K562 (cell line): ENCODE results near the gene GPD1L. TPM values are rescaled to one million over a fixed set of nuclear protein-coding genes. Genes with fewer than 3 reads are reported as not detected.

Experiments used
- ATAC-seq: fragments of 200-7000 bp; cut with Tn5 transposase; 3 replicates; pipeline ENCODE4 v1.9.1; 2020; ENCODE audit warnings: moderate library complexity
- BruUV-seq: library from RNA; stranded (reverse); fragments of 400-500 nt; replicated peaks from 2 replicates; lab custom pipeline; 2021; lab: Mats Ljungman, UMichigan
- CTCF ChIA-PET: fragments of 300-600 bp; formaldehyde crosslinking; extraction: SDS; loops from one replicate; lab custom pipeline; 2021; ENCODE audit warnings: low intra/inter-chr PET ratio; lab: Yijun Ruan, JAX
- POLR2A ChIA-PET: fragments of 300-600, 350-650 bp; sonication (Branson Sonifier 250); formaldehyde crosslinking; extraction: SDS; loops from one replicate; lab custom pipeline; 2021; ENCODE audit warnings: antibody characterized with exemption, inconsistent platforms; lab: Yijun Ruan, JAX
- DNase-seq, 4 experiments: peaks; one replicate each; pipeline versions ENCODE4 v3.0.0 to v3.0.0-alpha.2; 2011 to 2018; ENCODE audit warnings: low spot score in 3 of 4, mixed read lengths in 3 of 4; ENCODE audit errors: extremely low read depth in 1 of 4
- FAIRE-seq: peaks from 2 replicates; lab custom pipeline; 2011; peaks lifted over from hg19 to GRCh38; lab: Jason Lieb, UNC
- H2AFZ ChIP-seq: 2 replicates; pipeline ENCODE4 v1.6.0; 2011; ENCODE audit warnings: low read depth, low read length, control low read depth, inconsistent platforms
- H3K27ac ChIP-seq: fragments of 200-600 bp; 3 replicates; pipeline ENCODE4 v1.8.0; 2011; ENCODE audit warnings: low read depth, mild to moderate bottlenecking, control low read depth, inconsistent platforms, low read length, moderate library complexity, mixed read lengths; ENCODE audit errors: extremely low read depth
- H3K27me3 ChIP-seq, 2 experiments: fragments of 300-600 bp in 1 of 2; 2 replicates in 1 of 2; 3 replicates in 1 of 2; pipeline versions ENCODE4 v1.6.0 to v1.8.0; 2011; ENCODE audit warnings: inconsistent platforms in 2 of 2, low read length in 2 of 2, mild to moderate bottlenecking in 1 of 2, mixed read lengths in 1 of 2, moderate library complexity in 1 of 2; ENCODE audit not compliant: control insufficient read depth in 2 of 2, insufficient read depth in 2 of 2
- H3K36me3 ChIP-seq: fragments of 300-600 bp; 3 replicates; pipeline ENCODE4 v1.8.0; 2011; ENCODE audit warnings: mild to moderate bottlenecking, low read length, inconsistent platforms; ENCODE audit not compliant: control insufficient read depth, insufficient read depth
- H3K4me1 ChIP-seq, 2 experiments: fragments of 200-600 bp in 1 of 2; replicated peaks in 1 of 2; 2 replicates in 1 of 2; 3 replicates in 1 of 2; pipeline versions ENCODE4 v1.5.1 to v1.8.0; 2011; ENCODE audit warnings: inconsistent platforms in 2 of 2, low read length in 2 of 2, mild to moderate bottlenecking in 1 of 2, mixed read lengths in 1 of 2, moderate library complexity in 1 of 2; ENCODE audit not compliant: control insufficient read depth in 2 of 2, insufficient read depth in 2 of 2
- H3K4me2 ChIP-seq: 2 replicates; pipeline ENCODE4 v1.6.1; 2011; ENCODE audit warnings: low read length, control low read depth, inconsistent platforms, mixed read lengths; ENCODE audit not compliant: insufficient read depth
- H3K4me3 ChIP-seq: fragments of 200-600 bp; sonication (generic), shearing (Covaris generic); 2 replicates; pipeline ENCODE4 v1.5.1; 2016; ENCODE audit warnings: control low read depth, inconsistent platforms
- H3K79me2 ChIP-seq: fragments of 200-600 bp; 3 replicates; pipeline ENCODE4 v1.8.0; 2011; ENCODE audit warnings: low read length, inconsistent platforms; ENCODE audit not compliant: control insufficient read depth, insufficient read depth
- H3K9ac ChIP-seq, 2 experiments: 2 replicates each; pipeline versions ENCODE4 v1.6.0 to v1.6.1; 2011; ENCODE audit warnings: low read depth in 2 of 2, low read length in 2 of 2, control low read depth in 1 of 2, inconsistent platforms in 1 of 2, mild to moderate bottlenecking in 1 of 2, mixed read lengths in 1 of 2; ENCODE audit not compliant: insufficient read depth in 1 of 2
- H3K9me1 ChIP-seq: one replicate; pipeline ENCODE4 v1.6.0; 2011; ENCODE audit warnings: inconsistent platforms, mild to moderate bottlenecking, low read length, moderate library complexity; ENCODE audit not compliant: control insufficient read depth, insufficient read depth
- H3K9me3 ChIP-seq: replicated peaks from 2 replicates; pipeline ENCODE4 v1.5.1; 2011; ENCODE audit warnings: low read depth, low read length, inconsistent platforms; ENCODE audit not compliant: control insufficient read depth, insufficient read depth
- H4K20me1 ChIP-seq: replicated peaks from 2 replicates; pipeline ENCODE4 v1.6.1; 2011; ENCODE audit warnings: low read length, inconsistent platforms, mixed read lengths; ENCODE audit not compliant: control insufficient read depth, insufficient read depth
- CBX5 ChIP-seq: IDR thresholded peaks from 2 replicates; pipeline ENCODE4 v1.6.1; 2014; ENCODE audit warnings: low read depth, borderline replicate concordance
- HDGF ChIP-seq: fragments of 450-650 bp; IDR thresholded peaks from 2 replicates; pipeline ENCODE4 v1.6.1; 2016
- HNRNPUL1 ChIP-seq: fragments of 200-400 bp; formaldehyde crosslinking; IDR thresholded peaks from 2 replicates; pipeline ENCODE4 v1.6.1; 2017; ENCODE audit warnings: low read length
- ILK ChIP-seq: fragments of 450-650 bp; IDR thresholded peaks from 2 replicates; pipeline ENCODE4 v1.6.1; 2016; ENCODE audit warnings: missing genetic modification characterization, low read depth, mild to moderate bottlenecking, missing compliant biosample characterization, moderate library complexity, borderline replicate concordance
- MAFG ChIP-seq: fragments of 450-650 bp; conservative IDR thresholded peaks from 2 replicates; pipeline ENCODE4 v1.6.1; 2016; ENCODE audit warnings: missing genetic modification characterization, missing compliant biosample characterization
- RBM39 ChIP-seq: fragments of 200-400 bp; formaldehyde crosslinking; optimal IDR thresholded peaks from 2 replicates; pipeline ENCODE3; 2018; ENCODE audit warnings: low read depth, low read length
- SP2 ChIP-seq: IDR thresholded peaks from 2 replicates; pipeline ENCODE4 v1.6.1; 2011; ENCODE audit warnings: mild to moderate bottlenecking, low read depth, low read length, moderate library complexity; ENCODE audit not compliant: poor library complexity, severe bottlenecking; ENCODE audit errors: extremely low read depth
- ZNF263 ChIP-seq: sonication (generic); formaldehyde crosslinking; IDR thresholded peaks from 2 replicates; pipeline ENCODE4 v1.8.0; 2022; ENCODE audit warnings: mild to moderate bottlenecking, missing genetic modification reagents, borderline replicate concordance
- ZNF699 ChIP-seq: fragments of 250-450 bp; sonication (Bioruptor Pico); IDR thresholded peaks from 2 replicates; pipeline ENCODE4 v1.8.0; 2021; ENCODE audit warnings: mild to moderate bottlenecking, moderate library complexity; ENCODE audit not compliant: insufficient replicate concordance
- WGBS: fragments of 100-300 bp; shearing (Covaris generic); methylation state at CpG from one replicate; pipeline ENCODE4 v1.1.6; 2016; ENCODE audit warnings: low coverage, mixed read lengths; ENCODE audit not compliant: insufficient coverage; ENCODE audit errors: missing lambda C conversion rate; 5-methylcytosine and 5-hydroxymethylcytosine counted together
- in situ Hi-C: fragments of 300-500 bp; cut with MboI; formaldehyde crosslinking; loops from 4 replicates; pipeline ENCODE4 v1.15.0; 2018; ENCODE audit warnings: inconsistent platforms, mixed read lengths
- intact Hi-C: fragments of 100-400 bp; cut with micrococcal nuclease; formaldehyde crosslinking; loops from 2 replicates; pipeline ENCODE4 v1.14.2; 2022
- polyA plus RNA-seq, 8 experiments: library from polyadenylated mRNA; depleted of rRNA in 4 of 8; stranded (reverse) in 5 of 8; unstranded in 3 of 8; fragments of >200 nt; fragmentation: Nextera tagmentation in 2 of 8; fragmentation: Illumina TruSeq in 1 of 8; extraction: Ambion mirVana in 2 of 8; extraction: Trizol in 1 of 8; gene quantifications; 2 replicates each; pipeline versions ENCODE4 v1.2.1 to v1.2.3, GENCODE V29; 2011 to 2014; ENCODE audit warnings: inconsistent platforms in 1 of 8, missing spikeins in 1 of 8
- total RNA-seq, 7 experiments: library from RNA; depleted of rRNA in 6 of 7; stranded (reverse); fragments of >200 nt in 6 of 7; fragmentation: Illumina TruSeq in 2 of 7; extraction: Trizol in 2 of 7; gene quantifications; 2 replicates each; pipeline versions ENCODE4 v1.2.1 to v1.2.3, GENCODE V29; 2011 to 2021; ENCODE audit warnings: low replicate concordance in 1 of 7
- TF ChIP-seq, protein P1 (sequence below): fragments of 450-650 bp; IDR thresholded peaks from 2 replicates; pipeline ENCODE4 v1.7.0; 2016; ENCODE audit warnings: borderline replicate concordance
- TF ChIP-seq, protein P2 (sequence below), 3 experiments: IDR thresholded peaks in 2 of 3; conservative IDR thresholded peaks in 1 of 3; 2 replicates each; pipeline ENCODE4 v1.5.1; 2011 to 2012; ENCODE audit warnings: low read length in 3 of 3, mild to moderate bottlenecking in 3 of 3, control low read depth in 2 of 3, improper control_type of control experiment in 1 of 3, inconsistent platforms in 1 of 3, low read depth in 1 of 3, mixed read lengths in 1 of 3, moderate library complexity in 1 of 3; ENCODE audit not compliant: insufficient read depth in 2 of 3
- TF ChIP-seq, protein P3 (sequence below): sonication (generic); formaldehyde crosslinking; IDR thresholded peaks from 2 replicates; pipeline ENCODE4 v1.8.0; 2022; ENCODE audit warnings: mild to moderate bottlenecking, missing genetic modification reagents, borderline replicate concordance
- TF ChIP-seq, protein P4 (sequence below): sonication (generic); formaldehyde crosslinking; IDR thresholded peaks from 2 replicates; pipeline ENCODE4 v1.8.0; 2023; ENCODE audit warnings: mild to moderate bottlenecking, missing genetic modification reagents

The GPD1L gene
- total and polyA plus RNA-seq, 9 of the 15 experiments (the other 6 are each of a cell fraction or from before 2014, with no cell fraction given), result 1.6 to 17.3 (median 12.3) TPM

DNA sequence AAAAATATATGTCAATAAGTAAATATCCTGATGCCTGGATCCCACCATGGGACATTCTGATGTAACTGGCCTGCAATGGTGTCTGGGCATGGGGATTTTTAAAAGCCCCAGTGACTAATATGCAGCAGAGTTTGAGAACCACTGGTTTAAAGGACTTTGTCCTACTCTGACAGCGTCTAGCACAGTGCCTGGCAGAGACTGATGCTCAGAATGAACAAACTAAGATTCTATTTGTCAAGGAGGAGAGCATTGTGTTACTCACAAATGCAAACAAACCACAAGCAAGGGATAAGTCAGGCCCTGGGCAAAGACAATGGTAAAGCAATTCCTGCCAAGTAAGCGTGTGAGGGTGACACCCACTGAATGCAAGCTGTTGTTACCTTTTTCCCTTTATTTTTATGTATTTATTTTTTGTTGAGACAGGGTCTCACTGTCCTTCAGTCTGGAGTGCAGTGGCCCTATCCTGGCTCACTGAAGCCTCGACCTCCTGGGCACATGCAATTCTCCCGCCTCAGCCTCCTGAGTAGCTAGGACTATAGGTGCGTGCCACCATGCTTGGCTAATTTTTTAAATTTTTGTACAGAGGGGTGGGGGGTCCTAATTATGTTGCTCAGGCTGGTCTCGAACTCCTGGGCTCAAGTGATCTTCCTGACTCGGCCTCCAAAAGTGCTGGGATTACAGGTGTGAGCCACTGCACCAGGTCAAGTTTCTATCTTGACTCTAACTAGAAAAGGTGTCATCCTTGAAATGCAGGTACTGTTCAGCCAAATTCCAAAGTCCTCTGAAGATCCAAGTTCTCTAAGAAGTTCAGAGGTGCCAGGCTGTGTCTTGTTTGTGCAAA lies 909 bp upstream of the GPD1L start:
- intact Hi-C loops, result no loop called here
- H3K9me3 ChIP-seq, result no peaks in the 10 kb centered on the region; the same call in 1 of the 2 replicates
- H3K79me2 ChIP-seq, result no peaks in the 10 kb centered on the region
- no peaks in the 10 kb centered on the region for H4K20me1 ChIP-seq
- 63% methylated on average over 7 of the region's 7 CpGs for WGBS
- peak overlapping the region in 1 of 2 experiments; percentile 48; a peak in 3 of 4 replicates for H3K9ac ChIP-seq
- H2AFZ ChIP-seq, result peak overlapping the region; percentile 97
- BruUV-seq, result no TSS peak
- peaks cover 0 to 12% of the 10 kb centered on the region in 2 experiments; a peak in 2 of 5 replicates for H3K27me3 ChIP-seq
- in situ Hi-C loops, result no loop called here
- FAIRE-seq (peak; percentile 51), ATAC-seq (no peak), DNase-seq (no peak)
- peak overlapping the region; percentile 36; the same call in 2 of the 3 replicates for H3K27ac ChIP-seq
- H3K4me1 ChIP-seq, result peaks cover 7 to 14% of the 10 kb centered on the region in 2 experiments; a peak in 4 of 5 replicates
- H3K9me1 ChIP-seq, result no peaks in the 10 kb centered on the region
- no peaks in the 10 kb centered on the region for H3K36me3 ChIP-seq
- H3K4me3 ChIP-seq, result peak overlapping the region; percentile 71; the same call in 1 of the 2 replicates
- peak overlapping the region; percentile 79 for H3K4me2 ChIP-seq
- ChIA-PET POLR2A (interaction anchor here (0.6 to 1.2 kb wide), 3 partner anchors 14 to 327 kb away, joined by 3 to 5 read pairs (median 3); no protein-coding TSS in a partner anchor), CTCF (interaction anchor here (0.7 kb wide), 1 partner anchor 41 kb away, joined by 3 read pairs; no protein-coding TSS in a partner anchor)
- TF ChIP-seq CBX5 (no peak), HDGF (no peak), RBM39 (no peak), ZNF699 (no peak), SP2 (no peak), MAFG (tag) (no peak), ZNF263 (no peak), HNRNPUL1 (no peak), ILK (0 out of 2 replicates have a peak, but pooled peaks have one; percentile 13)
- TF ChIP-seq, protein P1, sequence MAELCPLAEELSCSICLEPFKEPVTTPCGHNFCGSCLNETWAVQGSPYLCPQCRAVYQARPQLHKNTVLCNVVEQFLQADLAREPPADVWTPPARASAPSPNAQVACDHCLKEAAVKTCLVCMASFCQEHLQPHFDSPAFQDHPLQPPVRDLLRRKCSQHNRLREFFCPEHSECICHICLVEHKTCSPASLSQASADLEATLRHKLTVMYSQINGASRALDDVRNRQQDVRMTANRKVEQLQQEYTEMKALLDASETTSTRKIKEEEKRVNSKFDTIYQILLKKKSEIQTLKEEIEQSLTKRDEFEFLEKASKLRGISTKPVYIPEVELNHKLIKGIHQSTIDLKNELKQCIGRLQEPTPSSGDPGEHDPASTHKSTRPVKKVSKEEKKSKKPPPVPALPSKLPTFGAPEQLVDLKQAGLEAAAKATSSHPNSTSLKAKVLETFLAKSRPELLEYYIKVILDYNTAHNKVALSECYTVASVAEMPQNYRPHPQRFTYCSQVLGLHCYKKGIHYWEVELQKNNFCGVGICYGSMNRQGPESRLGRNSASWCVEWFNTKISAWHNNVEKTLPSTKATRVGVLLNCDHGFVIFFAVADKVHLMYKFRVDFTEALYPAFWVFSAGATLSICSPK, result no peak
- TF ChIP-seq, protein P2, sequence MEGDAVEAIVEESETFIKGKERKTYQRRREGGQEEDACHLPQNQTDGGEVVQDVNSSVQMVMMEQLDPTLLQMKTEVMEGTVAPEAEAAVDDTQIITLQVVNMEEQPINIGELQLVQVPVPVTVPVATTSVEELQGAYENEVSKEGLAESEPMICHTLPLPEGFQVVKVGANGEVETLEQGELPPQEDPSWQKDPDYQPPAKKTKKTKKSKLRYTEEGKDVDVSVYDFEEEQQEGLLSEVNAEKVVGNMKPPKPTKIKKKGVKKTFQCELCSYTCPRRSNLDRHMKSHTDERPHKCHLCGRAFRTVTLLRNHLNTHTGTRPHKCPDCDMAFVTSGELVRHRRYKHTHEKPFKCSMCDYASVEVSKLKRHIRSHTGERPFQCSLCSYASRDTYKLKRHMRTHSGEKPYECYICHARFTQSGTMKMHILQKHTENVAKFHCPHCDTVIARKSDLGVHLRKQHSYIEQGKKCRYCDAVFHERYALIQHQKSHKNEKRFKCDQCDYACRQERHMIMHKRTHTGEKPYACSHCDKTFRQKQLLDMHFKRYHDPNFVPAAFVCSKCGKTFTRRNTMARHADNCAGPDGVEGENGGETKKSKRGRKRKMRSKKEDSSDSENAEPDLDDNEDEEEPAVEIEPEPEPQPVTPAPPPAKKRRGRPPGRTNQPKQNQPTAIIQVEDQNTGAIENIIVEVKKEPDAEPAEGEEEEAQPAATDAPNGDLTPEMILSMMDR (IDR thresholded peaks at IDR 0.05 in 2 of 3, conservative IDR thresholded peaks at IDR 0.05 in 1 of 3; ENCODE audit: insufficient read depth in 2 of 3, low read depth in 1 of 3, low read length in 3 of 3), result no peak
- TF ChIP-seq, protein P3, sequence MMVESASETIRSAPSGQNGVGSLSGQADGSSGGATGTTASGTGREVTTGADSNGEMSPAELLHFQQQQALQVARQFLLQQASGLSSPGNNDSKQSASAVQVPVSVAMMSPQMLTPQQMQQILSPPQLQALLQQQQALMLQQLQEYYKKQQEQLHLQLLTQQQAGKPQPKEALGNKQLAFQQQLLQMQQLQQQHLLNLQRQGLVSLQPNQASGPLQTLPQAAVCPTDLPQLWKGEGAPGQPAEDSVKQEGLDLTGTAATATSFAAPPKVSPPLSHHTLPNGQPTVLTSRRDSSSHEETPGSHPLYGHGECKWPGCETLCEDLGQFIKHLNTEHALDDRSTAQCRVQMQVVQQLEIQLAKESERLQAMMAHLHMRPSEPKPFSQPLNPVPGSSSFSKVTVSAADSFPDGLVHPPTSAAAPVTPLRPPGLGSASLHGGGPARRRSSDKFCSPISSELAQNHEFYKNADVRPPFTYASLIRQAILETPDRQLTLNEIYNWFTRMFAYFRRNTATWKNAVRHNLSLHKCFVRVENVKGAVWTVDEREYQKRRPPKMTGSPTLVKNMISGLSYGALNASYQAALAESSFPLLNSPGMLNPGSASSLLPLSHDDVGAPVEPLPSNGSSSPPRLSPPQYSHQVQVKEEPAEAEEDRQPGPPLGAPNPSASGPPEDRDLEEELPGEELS (CRISPR knock-in tag), result no peak
- TF ChIP-seq, protein P4, sequence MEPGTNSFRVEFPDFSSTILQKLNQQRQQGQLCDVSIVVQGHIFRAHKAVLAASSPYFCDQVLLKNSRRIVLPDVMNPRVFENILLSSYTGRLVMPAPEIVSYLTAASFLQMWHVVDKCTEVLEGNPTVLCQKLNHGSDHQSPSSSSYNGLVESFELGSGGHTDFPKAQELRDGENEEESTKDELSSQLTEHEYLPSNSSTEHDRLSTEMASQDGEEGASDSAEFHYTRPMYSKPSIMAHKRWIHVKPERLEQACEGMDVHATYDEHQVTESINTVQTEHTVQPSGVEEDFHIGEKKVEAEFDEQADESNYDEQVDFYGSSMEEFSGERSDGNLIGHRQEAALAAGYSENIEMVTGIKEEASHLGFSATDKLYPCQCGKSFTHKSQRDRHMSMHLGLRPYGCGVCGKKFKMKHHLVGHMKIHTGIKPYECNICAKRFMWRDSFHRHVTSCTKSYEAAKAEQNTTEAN (CRISPR knock-in tag), result no peak
